GM18499 (cell line): ENCODE results near the gene CPNE4.

Experiments used
- ATAC-seq: cut with Tn5 transposase; IDR thresholded peaks from one replicate; pipeline ENCODE4 v1.9.1; 2021; ENCODE audit warnings: moderate number of reproducible peaks; ENCODE audit not compliant: insufficient read depth, unreplicated experiment

The CPNE4 gene

DNA sequence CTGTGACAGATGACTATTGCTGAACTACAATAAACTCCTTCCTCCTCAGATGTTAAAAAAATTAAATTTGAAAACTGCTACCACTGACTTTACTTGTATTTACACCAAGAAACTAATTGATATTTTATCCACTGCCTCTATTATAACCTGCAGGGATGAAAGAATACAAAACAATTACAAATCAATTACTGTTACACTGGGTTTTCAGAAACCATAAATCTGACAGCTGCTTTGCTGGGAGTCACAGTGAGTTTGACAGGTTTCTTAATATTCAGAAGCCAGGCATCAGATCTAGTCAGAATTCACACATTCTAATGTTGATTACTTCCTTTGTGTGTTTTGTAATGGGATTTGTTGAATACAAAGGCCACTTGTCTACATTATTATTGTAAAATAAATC lies 279.4 kb downstream of the CPNE4 start:
- no peak for ATAC-seq

DNA sequence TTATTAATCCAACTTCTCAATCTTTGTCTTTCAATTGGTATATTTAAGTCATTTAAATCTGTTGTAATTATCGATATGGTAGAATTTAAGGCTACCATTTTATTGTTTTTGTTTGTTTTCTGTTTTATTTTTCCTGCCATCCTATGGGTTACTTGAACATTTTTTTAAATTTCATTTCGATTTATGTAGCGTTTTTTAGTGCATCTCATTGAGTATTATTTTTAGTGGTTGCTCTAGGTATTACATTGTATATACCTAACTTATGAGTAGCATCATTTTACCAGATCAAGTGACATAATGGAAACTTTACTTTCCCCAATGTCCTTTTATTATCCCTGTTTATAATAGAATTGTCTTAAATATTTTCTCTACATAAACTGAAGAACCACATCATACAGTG lies 284.6 kb downstream of the CPNE4 start:
- no peak for ATAC-seq

GRCh38 chr3:131749826-131750225 lies 285.0 kb downstream of the CPNE4 start:
- no peak for ATAC-seq

GRCh38 chr3:131747466-131747865 lies 287.3 kb downstream of the CPNE4 start:
- ATAC-seq = no peak

GRCh38 chr3:131744765-131745164 lies 290.0 kb downstream of the CPNE4 start:
- no peak for ATAC-seq

GRCh38 chr3:131743126-131743525 lies 291.7 kb downstream of the CPNE4 start:
- no peak for ATAC-seq

DNA sequence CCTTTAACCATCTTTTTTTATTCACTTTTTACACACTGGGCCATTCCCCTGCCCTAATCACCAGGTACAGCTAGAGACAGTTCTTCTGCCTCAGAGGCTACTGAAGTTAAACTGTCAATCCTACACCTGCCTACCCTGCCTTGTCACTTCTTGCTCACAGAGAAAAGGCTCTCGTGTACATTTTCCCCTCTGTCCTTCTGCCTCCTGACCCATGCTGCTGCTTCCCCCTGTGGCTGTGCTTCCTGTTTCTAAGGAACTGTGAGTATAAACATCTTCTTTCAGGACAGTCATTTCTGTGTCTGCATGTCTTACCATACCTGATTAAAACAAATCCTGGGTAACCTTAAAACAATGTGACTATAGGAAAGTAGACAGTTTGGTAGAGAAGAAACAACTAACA lies 295.6 kb downstream of the CPNE4 start:
- no peak for ATAC-seq

DNA sequence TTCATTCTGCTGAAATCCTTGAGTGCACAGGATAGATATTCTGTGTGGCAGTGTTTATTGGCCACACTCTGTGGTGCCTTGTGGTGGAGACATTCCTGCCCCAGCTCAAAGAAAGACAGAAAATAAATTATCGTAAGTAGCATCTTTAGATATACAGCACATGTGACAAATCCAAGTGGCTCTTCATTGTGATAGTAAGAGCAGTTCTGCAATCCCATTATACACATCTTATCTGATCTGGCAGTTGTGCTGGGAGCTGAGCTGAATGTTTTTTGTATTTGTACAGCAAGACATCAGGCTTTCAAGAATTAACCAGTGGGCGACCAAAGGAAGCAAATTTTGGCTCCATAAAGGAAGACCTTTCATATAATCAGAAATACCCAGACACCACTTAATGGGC lies 296.7 kb downstream of the CPNE4 start:
- ATAC-seq = no peak

- ATAC-seq = no peak
Observed at GRCh38 chr3:131735544-131735943, 299.3 kb downstream of the CPNE4 start.

DNA sequence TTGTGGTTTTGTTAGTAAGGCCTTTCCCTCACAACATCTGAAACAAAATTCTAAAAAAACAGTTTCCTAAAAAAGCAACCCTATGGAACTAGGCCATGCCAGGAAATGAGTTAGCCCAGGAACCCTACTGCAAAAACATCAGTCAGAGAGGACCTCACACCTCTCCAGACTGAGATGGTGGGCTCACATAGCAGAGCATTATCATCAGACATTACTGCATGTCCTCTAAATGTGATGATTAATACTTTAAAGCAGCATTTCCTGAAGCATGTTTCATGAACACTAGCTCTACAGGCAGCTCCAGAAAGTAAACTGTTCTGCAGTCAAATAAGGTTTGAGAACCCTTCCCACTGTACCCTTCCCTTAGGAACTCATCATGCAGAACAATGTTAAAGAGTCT lies 299.7 kb downstream of the CPNE4 start:
- ATAC-seq = no peak

- no peak for ATAC-seq
Observed at GRCh38 chr3:131733086-131733841, 301.6 kb downstream of the CPNE4 start.

DNA sequence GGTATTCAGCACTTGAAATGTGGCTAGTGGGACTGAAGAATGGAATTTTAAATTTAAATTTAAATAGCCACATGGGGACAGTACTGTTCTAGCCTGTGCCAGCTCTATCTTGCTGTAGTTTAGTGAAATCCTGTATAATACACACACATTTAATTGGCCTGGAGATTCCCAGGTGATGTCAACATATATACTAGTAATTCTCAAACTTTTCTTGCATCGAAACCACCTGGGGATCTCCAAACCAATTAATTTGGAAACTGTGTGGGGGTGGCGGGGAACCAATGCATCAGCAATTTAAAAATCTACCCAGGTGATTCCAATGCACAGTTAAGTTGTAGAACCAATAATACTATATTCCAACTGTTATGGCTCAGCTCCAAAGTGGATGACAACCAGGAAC lies 303.1 kb downstream of the CPNE4 start:
- no peak for ATAC-seq

DNA sequence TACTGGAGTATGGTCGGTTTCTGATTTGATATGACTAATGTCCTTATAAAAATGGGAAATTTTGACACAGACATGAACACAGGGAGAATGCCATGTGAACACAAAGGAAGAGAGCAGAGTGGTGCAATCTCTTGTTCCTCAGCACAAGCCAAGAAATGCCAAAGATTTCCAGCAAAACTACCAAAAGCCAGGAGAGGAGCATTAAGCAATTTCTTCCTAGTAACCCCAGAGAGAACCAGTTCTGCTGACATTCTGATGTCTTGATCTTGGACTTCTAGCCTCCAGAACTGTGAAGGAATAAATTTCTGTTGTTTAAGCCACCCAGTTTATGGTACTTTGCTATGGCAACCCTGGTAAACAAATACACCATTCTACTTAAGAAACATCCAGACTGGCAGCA lies 304.2 kb downstream of the CPNE4 start:
- ATAC-seq = no peak

GRCh38 chr3:131729643-131730017 lies 305.2 kb downstream of the CPNE4 start:
- ATAC-seq = no peak

GRCh38 chr3:131728898-131729642 lies 305.7 kb downstream of the CPNE4 start:
- ATAC-seq = no peak

DNA sequence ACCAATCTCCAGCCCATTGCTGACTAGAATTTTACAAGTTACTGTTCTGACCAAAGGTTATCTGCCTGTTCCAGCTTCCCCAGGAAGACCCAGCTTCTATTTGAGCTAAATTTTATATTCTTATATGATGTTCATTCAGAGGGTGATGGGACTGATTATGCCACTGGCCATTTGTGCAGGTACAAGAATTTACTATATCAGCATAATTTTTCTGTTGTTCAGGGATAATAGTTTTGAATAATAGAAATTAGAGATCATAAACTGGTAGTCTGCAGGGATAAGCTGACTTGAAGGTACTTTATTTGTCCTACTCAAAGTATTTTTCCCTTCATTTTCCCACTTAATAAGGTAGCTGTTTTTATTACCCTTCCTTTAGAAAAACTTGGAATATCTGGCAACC lies 309.4 kb downstream of the CPNE4 start:
- no peak for ATAC-seq

GRCh38 chr3:131723343-131723742 lies 311.5 kb downstream of the CPNE4 start:
- ATAC-seq = no peak

- ATAC-seq = no peak
Observed at GRCh38 chr3:131717493-131717892, 317.3 kb downstream of the CPNE4 start.

GRCh38 chr3:131716943-131717342 lies 317.9 kb downstream of the CPNE4 start:
- no peak for ATAC-seq

DNA sequence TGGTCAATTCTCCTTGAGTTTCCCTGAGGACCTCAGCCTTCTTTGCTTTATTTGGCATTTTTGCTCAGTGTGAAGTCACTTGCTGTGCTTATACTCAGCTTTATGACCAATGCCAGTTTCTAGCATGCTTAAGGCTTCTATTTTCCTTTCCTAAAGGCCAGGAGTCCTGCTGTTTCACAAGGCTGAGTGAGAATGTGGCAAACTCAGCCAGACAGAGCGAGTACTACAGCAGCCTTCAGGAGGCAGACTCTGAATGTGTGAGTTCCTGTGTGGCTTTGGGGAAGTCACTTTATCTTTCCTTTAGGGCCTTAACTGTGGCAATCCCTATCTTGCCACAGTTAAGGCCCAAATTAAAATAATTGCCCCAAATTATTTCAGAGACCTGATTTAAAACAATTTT lies 318.8 kb downstream of the CPNE4 start:
- ATAC-seq = no peak

- peak; percentile 91 for ATAC-seq
Observed at GRCh38 chr3:131714585-131715220, 320.1 kb downstream of the CPNE4 start.
